ENCODE data around the gene DKK1. TPM values are rescaled to one million over a fixed set of nuclear protein-coding genes. Genes with fewer than 3 reads are reported as not detected.

DKK1 gene
- total and polyA plus RNA-seq, 2 donors (not counting 3 experiments of a cell fraction or from before 2014, with no cell fraction given), result 184 to 202 TPM

GRCh38 chr10:52297747-52298146 is 16.3 kb upstream of the DKK1 start:
- dilution Hi-C loops (cut with MboI; ENCODE audit: extremely low pct_ligation_motif_present, low sequenced_read_pairs) (no loop called here), intact Hi-C loops (cut with micrococcal nuclease) (no loop called here)
- BruUV-seq (replicated peaks), result no TSS peak
- H2AFZ ChIP-seq (ENCODE audit: low read depth, low read length), result no peak overlapping the region
- ChIA-PET POLR2A (no interaction called here), CTCF (interaction anchor here (2.0 kb wide), 1 partner anchor 10 kb away, joined by 7 read pairs; no protein-coding TSS in a partner anchor)
- H3K4me2 ChIP-seq (ENCODE audit: insufficient read depth, low read length), result no peak overlapping the region
- H3K9ac ChIP-seq (replicated peaks; ENCODE audit: extremely low read depth, insufficient read depth, low read length), result no peak overlapping the region
- H4K20me1 ChIP-seq (replicated peaks; ENCODE audit: control insufficient read depth, extremely low read depth, insufficient read depth, low read length), result no peaks in the 10 kb centered on the region
- DNase-seq (ENCODE audit: low read depth, low spot score) (no peak), FAIRE-seq (no peak)
- no peaks in the 10 kb centered on the region for H3K4me1 ChIP-seq (ENCODE audit: control insufficient read depth, extremely low read depth, insufficient read depth, low read length)
- no peaks in the 10 kb centered on the region for H3K9me1 ChIP-seq (replicated peaks; ENCODE audit: control insufficient read depth, extremely low read depth, insufficient read depth, low read length)
- H3K27ac ChIP-seq (ENCODE audit: insufficient read depth, low read depth, low read length), result no peak overlapping the region
- H3K27me3 ChIP-seq (ENCODE audit: control insufficient read depth in 2 of 2, insufficient read depth in 2 of 2, low read length in 2 of 2), result no peaks in the 10 kb centered on the region
- no peak overlapping the region for H3K4me3 ChIP-seq (replicated peaks in 1 of 3; ENCODE audit: insufficient read depth in 1 of 3, low read depth in 1 of 3, low read length in 3 of 3)
- TF ChIP-seq GATA2 (IDR thresholded peaks at IDR 0.05; ENCODE audit: insufficient read depth, insufficient read length, low read depth, low read length), result no peak
- TF ChIP-seq POLR2AphosphoS5 (IDR thresholded peaks at IDR 0.05; ENCODE audit: insufficient read depth, low read depth, low read length), result no peak
- TF ChIP-seq POLR2A (IDR thresholded peaks at IDR 0.05; ENCODE audit: low read depth, low read length), result no peak
- no peak for TF ChIP-seq EZH2 (IDR thresholded peaks at IDR 0.05; ENCODE audit: borderline replicate concordance, low read depth, low read length, severe bottlenecking)
- no peak for TF ChIP-seq MAX (IDR thresholded peaks at IDR 0.05; ENCODE audit: insufficient read depth, insufficient read length)
- no peak for TF ChIP-seq CTCF (IDR thresholded peaks at IDR 0.05; ENCODE audit: extremely low read depth in 1 of 2, insufficient read depth in 1 of 2, low read depth in 1 of 2, low read length in 2 of 2)
- TF ChIP-seq FOS (IDR thresholded peaks at IDR 0.05; ENCODE audit: borderline replicate concordance, insufficient read depth, low read length), result no peak
- no peak for TF ChIP-seq JUN (IDR thresholded peaks at IDR 0.05; ENCODE audit: borderline replicate concordance, insufficient read depth, insufficient read length, low read depth)
- no peak for TF ChIP-seq MYC (IDR thresholded peaks at IDR 0.05; ENCODE audit: low read depth, low read length)
- H3K79me2 ChIP-seq (ENCODE audit: control insufficient read depth, insufficient read depth, low read length), result no peaks in the 10 kb centered on the region
- H3K36me3 ChIP-seq (ENCODE audit: control insufficient read depth in 2 of 2, extremely low read depth in 1 of 2, insufficient read depth in 2 of 2, low read length in 2 of 2), result no peaks in the 10 kb centered on the region
- H3K9me3 ChIP-seq (replicated peaks; ENCODE audit: control insufficient read depth, insufficient read depth, low read length), result no peaks in the 10 kb centered on the region

All from endothelial cell of umbilical vein (primary cell).